GM19468 (cell line): ENCODE results near the gene CD320.
A peak's percentile ranks its signal among the peaks of the same experiment; 100 is the strongest.

Source experiments
- ATAC-seq: cut with Tn5 transposase; IDR thresholded peaks from one replicate; pipeline ENCODE4 v1.9.1; 2021; ENCODE audit warnings: mild to moderate bottlenecking, moderate library complexity, moderate number of reproducible peaks; ENCODE audit not compliant: unreplicated experiment; ENCODE audit errors: extremely low read depth

Gene CD320

GRCh38 chr19:8257052-8257443, 51.1 kb downstream of the CD320 start:
- no peak for ATAC-seq

GRCh38 chr19:8256276-8257051, 51.7 kb downstream of the CD320 start:
- ATAC-seq: no peak

- ATAC-seq: no peak
Observed at GRCh38 chr19:8255426-8256125, 52.6 kb downstream of the CD320 start.

- ATAC-seq: no peak
Observed at GRCh38 chr19:8254286-8255001, 53.7 kb downstream of the CD320 start.

GRCh38 chr19:8253678-8254077, 54.5 kb downstream of the CD320 start:
- ATAC-seq: no peak

GRCh38 chr19:8252922-8253589, 55.1 kb downstream of the CD320 start:
- ATAC-seq: peak; percentile 51
